Endothelial cell of umbilical vein (primary cell): Measurements from ENCODE around the gene SLC45A1. TPM values are rescaled to one million over a fixed set of nuclear protein-coding genes. Genes with fewer than 3 reads are reported as not detected.

ENCODE experiments used
- BruUV-seq: library from RNA; stranded (reverse); fragments of 400-500 nt; replicated peaks from 2 replicates; lab custom pipeline; 2021; lab: Mats Ljungman, UMichigan
- CTCF ChIA-PET: fragments of 300-600, 350-600 bp; sonication (Branson Sonifier 250); formaldehyde crosslinking; loops from one replicate; lab custom pipeline; 2021; ENCODE audit warnings: antibody characterized with exemption, inconsistent platforms; lab: Charles Lee
- POLR2A ChIA-PET: fragments of 300-600, 350-600 bp; sonication (Branson Sonifier 250); formaldehyde crosslinking; loops from one replicate; lab custom pipeline; 2021; ENCODE audit warnings: antibody characterized with exemption, inconsistent platforms; lab: Charles Lee
- DNase-seq: peaks from one replicate; pipeline ENCODE4 v3.0.0-alpha.2; 2011; ENCODE audit warnings: low read depth, low spot score
- FAIRE-seq: peaks from 2 replicates; lab custom pipeline; 2011; peaks lifted over from hg19 to GRCh38; lab: Jason Lieb, UNC
- H2AFZ ChIP-seq: 2 replicates; pipeline ENCODE4 v1.6.0; 2012; ENCODE audit warnings: low read depth, low read length, control low read depth, inconsistent platforms
- H3K27ac ChIP-seq: 2 replicates; pipeline ENCODE4 v1.5.1; 2011; ENCODE audit warnings: low read depth, mild to moderate bottlenecking, control low read depth, low read length, moderate library complexity; ENCODE audit not compliant: insufficient read depth
- H3K27me3 ChIP-seq, 2 experiments: 2 replicates each; pipeline versions ENCODE4 v1.6.0 to v1.6.1; 2011; ENCODE audit warnings: low read length in 2 of 2, mixed read lengths in 1 of 2; ENCODE audit not compliant: control insufficient read depth in 2 of 2, insufficient read depth in 2 of 2
- H3K36me3 ChIP-seq, 2 experiments: 2 replicates in 1 of 2; 3 replicates in 1 of 2; pipeline ENCODE4 v1.5.1; 2011; ENCODE audit warnings: low read length in 2 of 2, mild to moderate bottlenecking in 1 of 2, moderate library complexity in 1 of 2; ENCODE audit not compliant: control insufficient read depth in 2 of 2, insufficient read depth in 2 of 2; ENCODE audit errors: extremely low read depth in 1 of 2
- H3K4me1 ChIP-seq: 3 replicates; pipeline ENCODE4 v1.5.1; 2011; ENCODE audit warnings: mild to moderate bottlenecking, low read length; ENCODE audit not compliant: control insufficient read depth, insufficient read depth; ENCODE audit errors: extremely low read depth
- H3K4me2 ChIP-seq: 2 replicates; pipeline ENCODE4 v1.6.1; 2011; ENCODE audit warnings: low read length, control low read depth, mixed read lengths; ENCODE audit not compliant: insufficient read depth
- H3K4me3 ChIP-seq, 3 experiments: fragments of 200-600 bp in 1 of 3; sonication (generic), shearing (Covaris generic) in 1 of 3; replicated peaks in 1 of 3; 2 replicates each; pipeline ENCODE4 v1.5.1; 2011 to 2016; ENCODE audit warnings: control low read depth in 3 of 3, low read length in 3 of 3, mild to moderate bottlenecking in 2 of 3, inconsistent platforms in 1 of 3, low read depth in 1 of 3, moderate library complexity in 1 of 3; ENCODE audit not compliant: insufficient read depth in 1 of 3
- H3K79me2 ChIP-seq: 2 replicates; pipeline ENCODE4 v1.6.0; 2012; ENCODE audit warnings: low read length, inconsistent platforms; ENCODE audit not compliant: control insufficient read depth, insufficient read depth
- H3K9ac ChIP-seq: replicated peaks from 2 replicates; pipeline ENCODE3; 2011; ENCODE audit warnings: low read length, control low read depth; ENCODE audit not compliant: insufficient read depth; ENCODE audit errors: extremely low read depth
- H3K9me1 ChIP-seq: replicated peaks from 3 replicates; pipeline ENCODE4 v1.6.0; 2011; ENCODE audit warnings: mild to moderate bottlenecking, low read length; ENCODE audit not compliant: control insufficient read depth, insufficient read depth; ENCODE audit errors: extremely low read depth
- H3K9me3 ChIP-seq: replicated peaks from 2 replicates; pipeline ENCODE4 v1.5.1; 2012; ENCODE audit warnings: low read length, inconsistent platforms; ENCODE audit not compliant: control insufficient read depth, insufficient read depth
- H4K20me1 ChIP-seq: replicated peaks from 2 replicates; pipeline ENCODE3; 2011; ENCODE audit warnings: mild to moderate bottlenecking, low read length; ENCODE audit not compliant: control insufficient read depth, insufficient read depth; ENCODE audit errors: extremely low read depth
- EZH2 ChIP-seq: IDR thresholded peaks from 2 replicates; pipeline ENCODE4 v1.6.1; 2012; ENCODE audit warnings: borderline replicate concordance, low read depth, mild to moderate bottlenecking, moderate library complexity, low read length, inconsistent platforms; ENCODE audit not compliant: severe bottlenecking
- FOS ChIP-seq: IDR thresholded peaks from 2 replicates; pipeline ENCODE4 v1.6.1; 2011; ENCODE audit warnings: mild to moderate bottlenecking, low read length, moderate library complexity, borderline replicate concordance; ENCODE audit not compliant: insufficient read depth
- GATA2 ChIP-seq: IDR thresholded peaks from 2 replicates; pipeline ENCODE4 v1.7.0; 2011; ENCODE audit warnings: low read depth, mild to moderate bottlenecking, moderate library complexity, mixed read lengths, low read length; ENCODE audit not compliant: insufficient read length, insufficient read depth
- JUN ChIP-seq: IDR thresholded peaks from 2 replicates; pipeline ENCODE4 v1.6.1; 2011; ENCODE audit warnings: borderline replicate concordance, low read depth; ENCODE audit not compliant: insufficient read length, insufficient read depth
- MYC ChIP-seq: IDR thresholded peaks from one replicate; pipeline ENCODE4 v1.6.1; 2011; ENCODE audit warnings: mild to moderate bottlenecking, low read depth, low read length
- POLR2A ChIP-seq: IDR thresholded peaks from 2 replicates; pipeline ENCODE4 v1.6.1; 2012; ENCODE audit warnings: low read depth, mild to moderate bottlenecking, control low read depth, low read length
- POLR2AphosphoS5 ChIP-seq: IDR thresholded peaks from 2 replicates; pipeline ENCODE4 v1.6.1; 2012; ENCODE audit warnings: low read depth, mild to moderate bottlenecking, control low read depth, low read length, moderate library complexity; ENCODE audit not compliant: insufficient read depth
- dilution Hi-C: fragments of 300-500 bp; cut with MboI; formaldehyde crosslinking; loops from one replicate; pipeline ENCODE4 v1.15.0; 2019; ENCODE audit warnings: low sequenced_read_pairs; ENCODE audit not compliant: extremely low pct_ligation_motif_present
- intact Hi-C: fragments of 100-400 bp; cut with micrococcal nuclease; formaldehyde crosslinking; loops from one replicate; pipeline ENCODE4 v1.10.0; 2022
- polyA plus RNA-seq, 4 experiments: library from polyadenylated mRNA; depleted of rRNA in 3 of 4; stranded (reverse) in 3 of 4; unstranded in 1 of 4; fragments of >200 nt; gene quantifications; 2 replicates each; pipeline versions ENCODE4 v1.2.1 to v1.2.3, GENCODE V29; 2011 to 2012; ENCODE audit warnings: missing spikeins in 1 of 4
- total RNA-seq: library from RNA; stranded (reverse); gene quantifications from 2 replicates; pipeline ENCODE4 v1.2.3, GENCODE V29; 2021
- TF ChIP-seq, protein P1 (sequence below): IDR thresholded peaks from 2 replicates; pipeline ENCODE4 v1.6.1; 2011; ENCODE audit not compliant: insufficient read depth, insufficient read length
- TF ChIP-seq, protein P2 (sequence below), 2 donors: IDR thresholded peaks; 1 replicate in 1 of 2; 2 replicates in 1 of 2; pipeline ENCODE4 v1.5.1; 2011; ENCODE audit warnings: low read length in 2 of 2, mild to moderate bottlenecking in 2 of 2, moderate library complexity in 2 of 2, control low read depth in 1 of 2, inconsistent platforms in 1 of 2, low read depth in 1 of 2; ENCODE audit not compliant: insufficient read depth in 1 of 2; ENCODE audit errors: extremely low read depth in 1 of 2

The SLC45A1 gene
- total and polyA plus RNA-seq, 2 donors (not counting 3 experiments of a cell fraction or from before 2014, with no cell fraction given) = 1.3 to 1.4 TPM

DNA sequence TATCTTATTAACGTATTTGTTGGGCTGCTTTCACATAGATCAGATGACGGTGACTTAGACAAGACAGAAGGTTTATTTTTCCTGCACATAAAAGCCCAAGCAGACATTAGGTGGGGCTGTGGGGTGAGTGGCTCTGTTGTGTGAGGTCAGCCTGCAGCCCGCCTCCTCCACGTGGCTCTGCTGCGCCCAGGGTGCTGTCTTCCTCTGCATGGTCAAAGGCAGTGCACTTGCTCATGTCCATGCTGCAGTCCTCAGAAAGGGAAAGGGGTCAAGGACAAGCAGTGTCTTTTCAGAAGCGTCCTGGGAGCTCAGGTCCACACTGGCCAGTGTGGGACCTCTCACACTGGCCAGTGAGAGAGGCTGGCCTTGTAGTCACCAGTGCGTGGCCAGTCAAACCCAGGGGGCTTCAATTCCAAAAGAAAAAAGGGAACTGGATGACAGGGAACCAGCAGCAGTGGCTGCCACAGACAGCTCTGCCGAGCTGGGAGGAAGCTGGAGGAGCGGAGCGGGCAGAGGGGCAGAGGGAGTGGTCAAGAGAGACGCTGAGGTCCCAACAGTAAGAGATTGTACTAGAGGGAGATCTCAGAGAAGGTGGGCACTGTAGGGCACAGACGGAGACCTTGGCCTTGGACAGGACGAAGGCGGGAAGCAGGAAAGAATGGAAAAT lies 35.9 kb upstream of the SLC45A1 start:
- DNase-seq (no peak), FAIRE-seq (no peak)
- BruUV-seq = no TSS peak
- Histone ChIP-seq H3K4me1 (no peaks in the 10 kb centered on the region), H3K4me2 (no peak overlapping the region), H2AFZ (no peak overlapping the region), H3K36me3 (no peaks in the 10 kb centered on the region), H4K20me1 (no peaks in the 10 kb centered on the region), H3K27me3 (peaks cover 0 to 2% of the 10 kb centered on the region in 2 experiments), H3K9me3 (no peaks in the 10 kb centered on the region), H3K27ac (no peak overlapping the region), H3K9me1 (no peaks in the 10 kb centered on the region), H3K79me2 (no peaks in the 10 kb centered on the region), H3K4me3 (no peak overlapping the region), H3K9ac (no peak overlapping the region)
- TF ChIP-seq FOS (no peak), POLR2A (no peak), MYC (no peak), JUN (no peak), EZH2 (no peak), POLR2AphosphoS5 (no peak), GATA2 (no peak)
- TF ChIP-seq, protein P1, sequence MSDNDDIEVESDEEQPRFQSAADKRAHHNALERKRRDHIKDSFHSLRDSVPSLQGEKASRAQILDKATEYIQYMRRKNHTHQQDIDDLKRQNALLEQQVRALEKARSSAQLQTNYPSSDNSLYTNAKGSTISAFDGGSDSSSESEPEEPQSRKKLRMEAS = no peak
- TF ChIP-seq, protein P2, sequence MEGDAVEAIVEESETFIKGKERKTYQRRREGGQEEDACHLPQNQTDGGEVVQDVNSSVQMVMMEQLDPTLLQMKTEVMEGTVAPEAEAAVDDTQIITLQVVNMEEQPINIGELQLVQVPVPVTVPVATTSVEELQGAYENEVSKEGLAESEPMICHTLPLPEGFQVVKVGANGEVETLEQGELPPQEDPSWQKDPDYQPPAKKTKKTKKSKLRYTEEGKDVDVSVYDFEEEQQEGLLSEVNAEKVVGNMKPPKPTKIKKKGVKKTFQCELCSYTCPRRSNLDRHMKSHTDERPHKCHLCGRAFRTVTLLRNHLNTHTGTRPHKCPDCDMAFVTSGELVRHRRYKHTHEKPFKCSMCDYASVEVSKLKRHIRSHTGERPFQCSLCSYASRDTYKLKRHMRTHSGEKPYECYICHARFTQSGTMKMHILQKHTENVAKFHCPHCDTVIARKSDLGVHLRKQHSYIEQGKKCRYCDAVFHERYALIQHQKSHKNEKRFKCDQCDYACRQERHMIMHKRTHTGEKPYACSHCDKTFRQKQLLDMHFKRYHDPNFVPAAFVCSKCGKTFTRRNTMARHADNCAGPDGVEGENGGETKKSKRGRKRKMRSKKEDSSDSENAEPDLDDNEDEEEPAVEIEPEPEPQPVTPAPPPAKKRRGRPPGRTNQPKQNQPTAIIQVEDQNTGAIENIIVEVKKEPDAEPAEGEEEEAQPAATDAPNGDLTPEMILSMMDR (IDR thresholded peaks at IDR 0.05; ENCODE audit: extremely low read depth in 1 of 2, insufficient read depth in 1 of 2, low read depth in 1 of 2, low read length in 2 of 2) = no peak
- dilution Hi-C loops = no loop called here
- ChIA-PET POLR2A (no interaction called here), CTCF (no interaction called here)
- intact Hi-C loops = no loop called here
